DOHH2 (cell line): ENCODE data around the gene RNF181.
"Not testable (repeated sequence)": the region's sequence is repeated elsewhere in the genome, so short reads cannot be mapped to it uniquely, and the experiment has no call there.

ENCODE experiments used
- CTCF ChIP-seq: fragments of 200-600 bp; sonication (generic); IDR thresholded peaks from one replicate; pipeline ENCODE4 v1.5.1; 2014; ENCODE audit warnings: antibody characterized with exemption, mild to moderate bottlenecking, low read depth, low read length; ENCODE audit not compliant: poor library complexity, severe bottlenecking
- EZH2phosphoT487 ChIP-seq: fragments of 200-600 bp; sonication (generic); IDR thresholded peaks from 2 replicates; pipeline ENCODE4 v1.6.1; 2017; ENCODE audit warnings: borderline replicate concordance, mild to moderate bottlenecking, antibody characterized with exemption, low read length, moderate library complexity, mixed read lengths

GRCh38 chr2:85604133-85604444 is 8.5 kb downstream of the RNF181 start:
- not testable (repeated sequence) for TF ChIP-seq CTCF, EZH2phosphoT487
